ENCODE data around the gene GABARAP. TPM values are rescaled to one million over a fixed set of nuclear protein-coding genes. Genes with fewer than 3 reads are reported as not detected.
A peak's percentile ranks its signal among the peaks of the same experiment; 100 is the strongest.

The GABARAP gene
- total and polyA plus RNA-seq, 2 of the 13 experiments (the other 11 are each of a cell fraction or from before 2014, with no cell fraction given), result 161 to 310 TPM

- TF ChIP-seq GATAD2A (CRISPR knock-in tag; IDR thresholded peaks at IDR 0.05), result 0 out of 2 replicates have a peak, but pooled peaks have one; percentile 15
- TF ChIP-seq HNF4A (CRISPR knock-in tag; IDR thresholded peaks at IDR 0.05), result peak; percentile 25
- TF ChIP-seq MED13 (CRISPR knock-in tag; IDR thresholded peaks at IDR 0.05), result no peak
- TF ChIP-seq ZNF547 (CRISPR knock-in tag; IDR thresholded peaks at IDR 0.05), result no peak
- no peak for TF ChIP-seq ZNF260 (CRISPR knock-in tag; IDR thresholded peaks at IDR 0.05; ENCODE audit: borderline replicate concordance, low read depth)
- TF ChIP-seq ZNF7 (CRISPR knock-in tag; IDR thresholded peaks at IDR 0.05), result no peak
- peak; percentile 41; the same call in 1 of the 2 replicates for TF ChIP-seq ETV5 (CRISPR knock-in tag; IDR thresholded peaks at IDR 0.05; ENCODE audit: borderline replicate concordance)
- TF ChIP-seq ZNF678 (CRISPR knock-in tag; IDR thresholded peaks at IDR 0.05), result no peak
- TF ChIP-seq, protein P1, sequence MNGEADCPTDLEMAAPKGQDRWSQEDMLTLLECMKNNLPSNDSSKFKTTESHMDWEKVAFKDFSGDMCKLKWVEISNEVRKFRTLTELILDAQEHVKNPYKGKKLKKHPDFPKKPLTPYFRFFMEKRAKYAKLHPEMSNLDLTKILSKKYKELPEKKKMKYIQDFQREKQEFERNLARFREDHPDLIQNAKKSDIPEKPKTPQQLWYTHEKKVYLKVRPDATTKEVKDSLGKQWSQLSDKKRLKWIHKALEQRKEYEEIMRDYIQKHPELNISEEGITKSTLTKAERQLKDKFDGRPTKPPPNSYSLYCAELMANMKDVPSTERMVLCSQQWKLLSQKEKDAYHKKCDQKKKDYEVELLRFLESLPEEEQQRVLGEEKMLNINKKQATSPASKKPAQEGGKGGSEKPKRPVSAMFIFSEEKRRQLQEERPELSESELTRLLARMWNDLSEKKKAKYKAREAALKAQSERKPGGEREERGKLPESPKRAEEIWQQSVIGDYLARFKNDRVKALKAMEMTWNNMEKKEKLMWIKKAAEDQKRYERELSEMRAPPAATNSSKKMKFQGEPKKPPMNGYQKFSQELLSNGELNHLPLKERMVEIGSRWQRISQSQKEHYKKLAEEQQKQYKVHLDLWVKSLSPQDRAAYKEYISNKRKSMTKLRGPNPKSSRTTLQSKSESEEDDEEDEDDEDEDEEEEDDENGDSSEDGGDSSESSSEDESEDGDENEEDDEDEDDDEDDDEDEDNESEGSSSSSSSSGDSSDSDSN (CRISPR knock-in tag; IDR thresholded peaks at IDR 0.05), result no peak
- TF ChIP-seq CCAR2 (optimal IDR thresholded peaks at IDR 0.05; ENCODE audit: low read depth, low read length), result no peak
- TF ChIP-seq SAP130 (CRISPR knock-in tag; IDR thresholded peaks at IDR 0.05; ENCODE audit: low read depth), result 0 out of 2 replicates have a peak, but pooled peaks have one; percentile 24
- TF ChIP-seq ELF3 (CRISPR knock-in tag; IDR thresholded peaks at IDR 0.05), result peak; percentile 43; the same call in 1 of the 2 replicates
Observed at GRCh38 chr17:7279448-7279847, 37.2 kb upstream of the GABARAP start (continued).

GRCh38 chr17:7266784-7267183 is 24.5 kb upstream of the GABARAP start:
- H3K4me1 ChIP-seq (ENCODE audit: insufficient read depth, low read length), result peaks cover 62% of the 10 kb centered on the region
- ChIA-PET POLR2A (interaction anchor here (0.8 to 3.2 kb wide), 10 partner anchors 8 to 348 kb away, joined by 3 to 26 read pairs (median 4); partner anchors contain the start of genes ACADVL, CTDNEP1, DLG4 and DVL2), CTCF (ENCODE audit: low intra/inter-chr PET ratio, low total read pairs) (no interaction called here)
- DNase-seq (ENCODE audit: low spot score) (no peak), FAIRE-seq (no peak), ATAC-seq (peak; percentile 25; the same call in 1 of the 3 replicates)
- no TSS peak for BruUV-seq (replicated peaks)
- intact Hi-C loops (cut with micrococcal nuclease; ENCODE audit: unreplicated experiment) (no loop called here), in situ Hi-C loops (cut with HindIII; ENCODE audit: extremely low pct_ligation_motif_present, low pct_unique_long_range_greater_than_20kb) (no loop called here)
- no peaks in the 10 kb centered on the region for H3K79me2 ChIP-seq (ENCODE audit: insufficient read depth, low read length)
- H3K4me3 ChIP-seq (replicated peaks in 1 of 3; ENCODE audit: insufficient read depth in 1 of 3, low read depth in 2 of 3, low read length in 3 of 3), result no peak overlapping the region
- H3K9me3 ChIP-seq (ENCODE audit: low read length), result no peaks in the 10 kb centered on the region
- peak overlapping the region; percentile 32; the same call in 1 of the 2 replicates for H3K4me2 ChIP-seq (ENCODE audit: low read depth, low read length)
- WGBS (ENCODE audit: low lambda C conversion rate), result 0% methylated on average over 1 of the region's 1 CpG
- H3K27ac ChIP-seq (ENCODE audit: extremely low read length, insufficient read depth, low read length), result no peak overlapping the region
- no peak for TF ChIP-seq KDM5A (IDR thresholded peaks at IDR 0.05; ENCODE audit: borderline replicate concordance, low read length)
- TF ChIP-seq ZNF383 (CRISPR knock-in tag; IDR thresholded peaks at IDR 0.05; ENCODE audit: borderline replicate concordance), result no peak
- TF ChIP-seq, protein P2, sequence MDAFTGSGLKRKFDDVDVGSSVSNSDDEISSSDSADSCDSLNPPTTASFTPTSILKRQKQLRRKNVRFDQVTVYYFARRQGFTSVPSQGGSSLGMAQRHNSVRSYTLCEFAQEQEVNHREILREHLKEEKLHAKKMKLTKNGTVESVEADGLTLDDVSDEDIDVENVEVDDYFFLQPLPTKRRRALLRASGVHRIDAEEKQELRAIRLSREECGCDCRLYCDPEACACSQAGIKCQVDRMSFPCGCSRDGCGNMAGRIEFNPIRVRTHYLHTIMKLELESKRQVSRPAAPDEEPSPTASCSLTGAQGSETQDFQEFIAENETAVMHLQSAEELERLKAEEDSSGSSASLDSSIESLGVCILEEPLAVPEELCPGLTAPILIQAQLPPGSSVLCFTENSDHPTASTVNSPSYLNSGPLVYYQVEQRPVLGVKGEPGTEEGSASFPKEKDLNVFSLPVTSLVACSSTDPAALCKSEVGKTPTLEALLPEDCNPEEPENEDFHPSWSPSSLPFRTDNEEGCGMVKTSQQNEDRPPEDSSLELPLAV (CRISPR knock-in tag; conservative IDR thresholded peaks at IDR 0.05; ENCODE audit: low read depth), result no peak
- TF ChIP-seq ZNF362 (CRISPR knock-in tag; IDR thresholded peaks at IDR 0.05; ENCODE audit: borderline replicate concordance), result no peak
- TF ChIP-seq ZNF296 (CRISPR knock-in tag; conservative IDR thresholded peaks at IDR 0.05), result no peak
- no peak overlapping the region for H3K9ac ChIP-seq (ENCODE audit: insufficient read depth, low read depth, low read length)
- H3K27me3 ChIP-seq (ENCODE audit: control insufficient read depth in 1 of 2, insufficient read depth in 2 of 2, low read length in 2 of 2), result no peaks in the 10 kb centered on the region
- H3K36me3 ChIP-seq (replicated peaks in 1 of 2; ENCODE audit: control insufficient read depth in 1 of 2, insufficient read depth in 2 of 2, low read length in 2 of 2), result no peaks in the 10 kb centered on the region
- no peaks in the 10 kb centered on the region for H4K20me1 ChIP-seq (ENCODE audit: insufficient read depth, low read length)
- H2AFZ ChIP-seq (ENCODE audit: low read length), result no peak overlapping the region
